GM06990 (cell line): ENCODE results near the gene TREML4.
"Not testable (repeated sequence)": the region's sequence is repeated elsewhere in the genome, so short reads cannot be mapped to it uniquely, and the experiment has no call there.

ENCODE experiments used
- DNase-seq: peaks from one replicate; pipeline ENCODE4 v3.0.0-alpha.2; 2011; ENCODE audit not compliant: insufficient read length; ENCODE audit errors: extremely low read depth
- H3K27me3 ChIP-seq: replicated peaks from 2 replicates; pipeline ENCODE4 v1.6.0; 2011; ENCODE audit warnings: low read length; ENCODE audit not compliant: control insufficient read depth, insufficient read depth
- H3K36me3 ChIP-seq: 2 replicates; pipeline ENCODE4 v1.5.1; 2011; ENCODE audit warnings: low read length; ENCODE audit not compliant: control insufficient read depth, insufficient read depth
- H3K4me3 ChIP-seq: replicated peaks from 2 replicates; pipeline ENCODE4 v1.5.1; 2011; ENCODE audit warnings: low read depth, mild to moderate bottlenecking, control low read depth, low read length
- CTCF ChIP-seq: IDR thresholded peaks from 2 replicates; pipeline ENCODE4 v1.5.1; 2011; ENCODE audit warnings: low read length, control low read depth, mild to moderate bottlenecking, inconsistent platforms; ENCODE audit not compliant: insufficient read depth, poor library complexity, severe bottlenecking

TREML4 gene

GRCh38 chr6:41186031-41186562 lies 42.1 kb upstream of the TREML4 start:
- Histone ChIP-seq H3K27me3 (no peaks in the 10 kb centered on the region), H3K4me3 (no peak overlapping the region), H3K36me3 (peaks cover 2% of the 10 kb centered on the region; the same call in 1 of the 2 replicates)
- no peak for DNase-seq
- TF ChIP-seq CTCF: no peak

GRCh38 chr6:41187924-41188886 lies 39.9 kb upstream of the TREML4 start:
- DNase-seq: no peak
- peaks cover 15% of the 10 kb centered on the region for H3K36me3 ChIP-seq
- TF ChIP-seq CTCF: no peak
- H3K27me3 ChIP-seq: no peaks in the 10 kb centered on the region
- no peak overlapping the region for H3K4me3 ChIP-seq

GRCh38 chr6:41189046-41189445 lies 39.1 kb upstream of the TREML4 start:
- H3K4me3 ChIP-seq, DNase-seq, H3K27me3 ChIP-seq: not testable (repeated sequence)
- H3K36me3 ChIP-seq: peaks cover 19% of the 10 kb centered on the region

GRCh38 chr6:41189967-41190366 lies 38.2 kb upstream of the TREML4 start:
- no peak for DNase-seq
- Histone ChIP-seq H3K36me3 (peaks cover 25% of the 10 kb centered on the region), H3K4me3 (no peak overlapping the region), H3K27me3 (no peaks in the 10 kb centered on the region)
- no peak for TF ChIP-seq CTCF

GRCh38 chr6:41190791-41191190 lies 37.4 kb upstream of the TREML4 start:
- TF ChIP-seq CTCF: no peak
- Histone ChIP-seq H3K36me3 (peaks cover 31% of the 10 kb centered on the region), H3K4me3 (no peak overlapping the region), H3K27me3 (no peaks in the 10 kb centered on the region)
- DNase-seq: no peak

GRCh38 chr6:41191569-41191968 lies 36.6 kb upstream of the TREML4 start:
- TF ChIP-seq CTCF: peak; percentile 65
- no peaks in the 10 kb centered on the region for H3K27me3 ChIP-seq
- DNase-seq: peak; percentile 37
- H3K36me3 ChIP-seq: peaks cover 31% of the 10 kb centered on the region
- no peak overlapping the region for H3K4me3 ChIP-seq
